ENCODE measurements around the gene RALA.
"Not testable (repeated sequence)": the region's sequence is repeated elsewhere in the genome, so short reads cannot be mapped to it uniquely, and the experiment has no call there.

The RALA gene

GRCh38 chr7:39673868-39674267 lies 50.5 kb downstream of the RALA start:
- no peaks in the 10 kb centered on the region for H3K9me3 ChIP-seq (ENCODE audit: low read length)
- H3K4me1 ChIP-seq (ENCODE audit: insufficient read depth, low read length), result no peaks in the 10 kb centered on the region
- H3K27ac ChIP-seq (ENCODE audit: low read depth, low read length), result no peak overlapping the region

GRCh38 chr7:39674406-39674805 lies 51.0 kb downstream of the RALA start:
- Histone ChIP-seq H3K9ac (ENCODE audit: low read length) (no peak overlapping the region), H3K27ac (ENCODE audit: low read depth, low read length) (no peak overlapping the region), H3K4me1 (ENCODE audit: insufficient read depth, low read length) (no peaks in the 10 kb centered on the region), H3K36me3 (ENCODE audit: insufficient read depth, low read length) (no peaks in the 10 kb centered on the region), H3K27me3 (ENCODE audit: control insufficient read depth in 1 of 2, insufficient read depth in 2 of 2, low read length in 2 of 2) (no peaks in the 10 kb centered on the region), H3K9me3 (ENCODE audit: low read length) (no peaks in the 10 kb centered on the region), H3K4me3 (ENCODE audit: low read depth in 1 of 2, low read length in 2 of 2) (no peak overlapping the region)

More at GRCh38 chr7:39673868-39674267, 50.5 kb downstream of the RALA start:
- no peaks in the 10 kb centered on the region for H3K36me3 ChIP-seq (ENCODE audit: insufficient read depth, low read length)
- H3K9ac ChIP-seq (ENCODE audit: low read length), result no peak overlapping the region
- H3K4me3 ChIP-seq (ENCODE audit: low read depth in 1 of 2, low read length in 2 of 2), result no peak overlapping the region
- no peaks in the 10 kb centered on the region for H3K27me3 ChIP-seq (ENCODE audit: control insufficient read depth in 1 of 2, insufficient read depth in 2 of 2, low read length in 2 of 2)

GRCh38 chr7:39676346-39676745 lies 53.0 kb downstream of the RALA start:
- Histone ChIP-seq H3K4me3 (ENCODE audit: low read depth in 1 of 2, low read length in 2 of 2) (no peak overlapping the region), H3K9ac (ENCODE audit: low read length) (no peak overlapping the region)

DNA sequence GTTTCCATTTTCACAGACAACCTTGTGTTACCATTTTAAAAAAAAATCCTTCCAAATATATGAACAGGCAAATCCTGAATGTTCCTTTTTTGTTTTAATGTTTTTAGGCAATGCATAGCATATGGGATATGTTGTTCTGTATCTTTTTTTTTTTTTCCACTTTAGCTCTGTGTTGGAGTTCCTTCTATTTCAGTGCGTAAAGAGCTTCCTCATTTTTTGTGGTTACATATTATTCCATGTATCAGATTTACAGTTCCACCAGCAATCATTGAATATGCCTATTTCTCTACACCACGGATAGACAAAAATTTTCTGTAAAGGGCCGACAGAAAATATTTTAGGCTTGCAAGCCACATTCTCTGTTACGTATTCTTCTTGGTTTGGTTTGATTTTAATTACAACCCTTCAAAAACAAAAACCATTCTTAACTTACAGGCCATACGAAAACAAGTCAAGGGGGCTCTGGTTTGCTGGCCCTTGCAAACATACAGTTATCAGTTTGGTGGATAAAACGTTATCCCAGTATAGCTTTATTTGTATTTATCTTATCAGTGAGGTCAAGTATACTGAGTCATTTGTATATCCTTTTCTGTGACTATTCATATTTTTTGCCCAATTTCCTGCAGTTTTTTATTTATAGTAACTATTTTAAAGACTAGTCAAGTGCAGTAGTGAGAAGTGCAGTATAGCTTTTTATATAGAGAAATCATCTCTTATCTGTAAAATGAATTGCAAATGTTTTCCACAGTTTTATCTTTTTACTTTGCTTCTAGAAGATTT lies 55.7 kb downstream of the RALA start:
- H3K4me3 ChIP-seq (ENCODE audit: low read depth in 1 of 2, low read length in 2 of 2), result no peak overlapping the region

More at GRCh38 chr7:39676346-39676745, 53.0 kb downstream of the RALA start:
- H3K4me1 ChIP-seq (ENCODE audit: insufficient read depth, low read length), result no peaks in the 10 kb centered on the region
- no peaks in the 10 kb centered on the region for H3K9me3 ChIP-seq (ENCODE audit: low read length)
- H3K36me3 ChIP-seq (ENCODE audit: insufficient read depth, low read length), result no peaks in the 10 kb centered on the region
- no peaks in the 10 kb centered on the region for H3K27me3 ChIP-seq (ENCODE audit: control insufficient read depth in 1 of 2, insufficient read depth in 2 of 2, low read length in 2 of 2)
- H3K27ac ChIP-seq (ENCODE audit: low read depth, low read length), result no peak overlapping the region

DNA sequence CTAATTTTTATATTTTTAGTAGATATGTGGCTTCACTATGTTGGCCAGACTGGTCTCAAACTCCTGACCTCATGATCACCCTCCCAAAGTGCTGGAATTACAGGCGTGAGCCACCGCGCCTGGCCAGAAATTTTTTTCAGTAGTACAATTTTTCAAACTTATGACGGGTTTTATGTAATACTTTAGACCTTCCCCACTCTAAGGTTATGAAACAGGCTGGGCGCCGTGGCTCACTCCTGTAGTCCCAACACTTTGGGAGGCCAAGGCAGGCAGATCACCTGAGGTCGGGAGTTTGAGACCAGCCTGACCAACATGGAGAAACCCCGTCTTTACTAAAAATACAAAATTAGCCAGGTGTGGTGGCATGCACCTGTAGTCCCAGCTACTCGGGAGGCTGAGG lies 56.5 kb downstream of the RALA start:
- not testable (repeated sequence) for H3K36me3 ChIP-seq (ENCODE audit: insufficient read depth, low read length); H3K27ac ChIP-seq (ENCODE audit: low read depth, low read length); H3K27me3 ChIP-seq (ENCODE audit: control insufficient read depth in 1 of 2, insufficient read depth in 2 of 2, low read length in 2 of 2); H3K9me3 ChIP-seq (ENCODE audit: low read length); H3K9ac ChIP-seq (ENCODE audit: low read length); H3K4me3 ChIP-seq (ENCODE audit: low read depth in 1 of 2, low read length in 2 of 2)
- peaks cover 21% of the 10 kb centered on the region for H3K4me1 ChIP-seq (ENCODE audit: insufficient read depth, low read length)

More for the DNA sequence above, 55.7 kb downstream of the RALA start:
- Histone ChIP-seq H3K9ac (ENCODE audit: low read length) (no peak overlapping the region), H3K36me3 (ENCODE audit: insufficient read depth, low read length) (no peaks in the 10 kb centered on the region), H3K27ac (ENCODE audit: low read depth, low read length) (no peak overlapping the region), H3K9me3 (ENCODE audit: low read length) (no peaks in the 10 kb centered on the region), H3K27me3 (ENCODE audit: control insufficient read depth in 1 of 2, insufficient read depth in 2 of 2, low read length in 2 of 2) (no peaks in the 10 kb centered on the region), H3K4me1 (ENCODE audit: insufficient read depth, low read length) (peaks cover 18% of the 10 kb centered on the region)

DNA sequence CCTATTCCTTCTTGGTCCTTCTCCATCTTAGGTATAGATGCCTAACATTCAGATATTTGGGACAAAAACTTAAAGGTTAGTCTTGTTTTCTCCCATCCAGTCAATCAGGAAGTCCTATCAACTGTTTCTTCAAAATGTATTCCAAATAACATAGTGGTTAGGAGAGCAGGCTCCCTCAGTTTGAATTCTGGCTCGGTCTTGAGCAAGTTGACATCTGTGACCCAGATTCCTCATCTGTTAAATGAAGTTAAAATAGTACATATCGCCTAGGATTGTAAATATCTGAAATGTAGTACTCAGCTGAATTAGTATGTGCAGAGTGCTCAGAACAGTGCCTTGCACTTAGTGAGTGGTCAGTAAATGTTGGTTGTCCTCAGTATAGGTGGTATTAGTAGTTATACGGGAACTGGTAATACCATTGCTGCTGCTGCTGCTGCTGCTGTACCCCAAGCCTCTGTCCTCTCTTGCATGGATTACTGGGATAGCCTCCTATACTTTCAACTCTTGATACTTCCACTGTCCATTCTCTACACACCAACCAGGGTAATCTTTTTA lies 58.6 kb downstream of the RALA start:
- H3K36me3 ChIP-seq (ENCODE audit: insufficient read depth, low read length), result no peaks in the 10 kb centered on the region
- H3K4me1 ChIP-seq (ENCODE audit: insufficient read depth, low read length), result peaks cover 21% of the 10 kb centered on the region
- H3K9me3 ChIP-seq (ENCODE audit: low read length), result no peaks in the 10 kb centered on the region
- H3K4me3 ChIP-seq (ENCODE audit: low read depth in 1 of 2, low read length in 2 of 2), result no peak overlapping the region
- no peak overlapping the region for H3K9ac ChIP-seq (ENCODE audit: low read length)
- no peak overlapping the region for H3K27ac ChIP-seq (ENCODE audit: low read depth, low read length)
- no peaks in the 10 kb centered on the region for H3K27me3 ChIP-seq (ENCODE audit: control insufficient read depth in 1 of 2, insufficient read depth in 2 of 2, low read length in 2 of 2)

GRCh38 chr7:39683216-39683845 lies 60.0 kb downstream of the RALA start:
- H3K27ac ChIP-seq (ENCODE audit: low read depth, low read length), result no peak overlapping the region
- no peaks in the 10 kb centered on the region for H3K27me3 ChIP-seq (ENCODE audit: control insufficient read depth in 1 of 2, insufficient read depth in 2 of 2, low read length in 2 of 2)
- no peaks in the 10 kb centered on the region for H3K9me3 ChIP-seq (ENCODE audit: low read length)
- H3K4me3 ChIP-seq (ENCODE audit: low read depth in 1 of 2, low read length in 2 of 2), result no peak overlapping the region
- H3K4me1 ChIP-seq (ENCODE audit: insufficient read depth, low read length), result peaks cover 21% of the 10 kb centered on the region
- H3K9ac ChIP-seq (ENCODE audit: low read length), result no peak overlapping the region
- H3K36me3 ChIP-seq (ENCODE audit: insufficient read depth, low read length), result peaks cover 6% of the 10 kb centered on the region

DNA sequence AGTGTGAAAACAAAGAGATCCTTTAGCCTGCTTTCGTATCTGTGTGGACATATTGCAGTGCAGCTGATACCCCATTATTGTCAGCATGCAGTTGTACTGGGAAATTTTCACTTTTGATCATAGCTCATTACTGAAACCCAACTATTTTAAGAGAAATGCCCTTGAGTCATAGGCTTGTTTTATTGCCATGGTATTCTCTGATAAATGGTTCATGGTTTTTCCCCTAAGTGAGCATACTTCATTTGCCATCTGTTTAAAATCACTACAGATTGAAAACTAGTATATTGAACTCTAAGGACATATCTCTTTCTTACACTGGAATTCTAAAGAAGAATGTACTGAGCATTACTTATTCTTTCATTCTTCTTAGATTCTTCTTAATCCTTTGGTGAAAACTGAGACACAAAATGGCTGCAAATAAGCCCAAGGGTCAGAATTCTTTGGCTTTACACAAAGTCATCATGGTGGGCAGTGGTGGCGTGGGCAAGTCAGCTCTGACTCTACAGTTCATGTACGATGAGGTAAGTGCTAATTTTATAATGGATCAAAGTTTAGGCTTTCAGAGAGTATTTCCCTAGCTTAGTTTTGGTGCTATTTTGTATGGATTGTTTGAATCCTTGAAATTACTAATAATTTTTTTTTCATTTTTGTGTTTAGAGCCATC lies 63.0 kb downstream of the RALA start:
- H3K9me3 ChIP-seq (ENCODE audit: low read length), result no peaks in the 10 kb centered on the region

DNA sequence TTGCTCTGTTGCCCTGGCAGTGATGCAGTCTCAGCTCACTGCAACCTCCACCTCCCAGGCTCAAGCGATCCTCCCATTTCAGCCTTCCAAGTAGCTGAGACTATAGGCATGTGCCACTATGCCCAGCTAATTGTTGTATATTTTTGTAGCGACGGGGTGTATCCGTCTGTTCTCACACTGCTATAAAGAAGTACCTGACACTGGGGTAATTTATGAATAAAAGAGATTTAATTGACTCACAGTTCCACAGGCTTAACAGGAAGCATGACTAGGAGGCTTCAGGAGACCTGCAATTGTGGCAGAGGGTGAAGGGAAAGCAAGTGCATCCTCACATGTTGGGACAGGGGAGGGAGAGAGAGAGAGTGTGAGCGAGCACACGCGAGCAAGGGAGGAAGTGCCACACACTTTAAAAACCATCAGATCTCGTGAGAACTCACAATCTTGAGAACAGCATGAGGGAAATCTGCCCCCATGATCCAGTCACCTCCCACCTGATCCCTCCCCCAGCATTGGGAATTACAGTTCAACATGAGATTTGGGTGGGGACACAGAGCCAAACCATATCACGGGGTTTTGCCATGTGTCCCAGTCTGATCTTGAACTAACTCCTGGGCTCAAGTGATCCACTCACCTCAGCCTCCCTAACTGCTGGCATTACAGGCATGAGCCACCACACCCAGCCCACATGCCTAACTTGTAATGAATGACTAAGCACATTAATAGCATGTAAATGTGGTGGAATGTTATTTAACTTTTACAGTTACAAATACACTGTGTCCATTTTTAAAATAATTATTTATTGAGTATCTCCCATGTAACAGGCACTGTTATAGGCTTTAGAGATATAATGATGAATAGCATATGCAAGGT lies 65.5 kb downstream of the RALA start:
- Histone ChIP-seq H3K9ac (ENCODE audit: low read length) (no peak overlapping the region), H3K36me3 (ENCODE audit: insufficient read depth, low read length) (peaks cover 20% of the 10 kb centered on the region), H3K4me1 (ENCODE audit: insufficient read depth, low read length) (peaks cover 5% of the 10 kb centered on the region), H3K27me3 (ENCODE audit: control insufficient read depth in 1 of 2, insufficient read depth in 2 of 2, low read length in 2 of 2) (no peaks in the 10 kb centered on the region), H3K27ac (ENCODE audit: low read depth, low read length) (no peak overlapping the region), H3K9me3 (ENCODE audit: low read length) (no peaks in the 10 kb centered on the region), H3K4me3 (ENCODE audit: low read depth in 1 of 2, low read length in 2 of 2) (no peak overlapping the region)

More for the DNA sequence above, 63.0 kb downstream of the RALA start:
- Histone ChIP-seq H3K36me3 (ENCODE audit: insufficient read depth, low read length) (peaks cover 20% of the 10 kb centered on the region), H3K4me1 (ENCODE audit: insufficient read depth, low read length) (peaks cover 21% of the 10 kb centered on the region), H3K27ac (ENCODE audit: low read depth, low read length) (no peak overlapping the region), H3K9ac (ENCODE audit: low read length) (no peak overlapping the region), H3K27me3 (ENCODE audit: control insufficient read depth in 1 of 2, insufficient read depth in 2 of 2, low read length in 2 of 2) (no peaks in the 10 kb centered on the region), H3K4me3 (ENCODE audit: low read depth in 1 of 2, low read length in 2 of 2) (no peak overlapping the region)

GRCh38 chr7:39691821-39692220 lies 68.4 kb downstream of the RALA start:
- Histone ChIP-seq H3K36me3 (ENCODE audit: insufficient read depth, low read length) (peaks cover 20% of the 10 kb centered on the region), H3K4me3 (ENCODE audit: low read depth in 1 of 2, low read length in 2 of 2) (no peak overlapping the region), H3K27ac (ENCODE audit: low read depth, low read length) (no peak overlapping the region), H3K9me3 (ENCODE audit: low read length) (no peaks in the 10 kb centered on the region), H3K9ac (ENCODE audit: low read length) (no peak overlapping the region), H3K4me1 (ENCODE audit: insufficient read depth, low read length) (no peaks in the 10 kb centered on the region), H3K27me3 (ENCODE audit: control insufficient read depth in 1 of 2, insufficient read depth in 2 of 2, low read length in 2 of 2) (no peaks in the 10 kb centered on the region)

GRCh38 chr7:39693086-39693485 lies 69.7 kb downstream of the RALA start:
- peaks cover 21% of the 10 kb centered on the region for H3K36me3 ChIP-seq (ENCODE audit: insufficient read depth, low read length)
- H3K4me1 ChIP-seq (ENCODE audit: insufficient read depth, low read length); H3K9ac ChIP-seq (ENCODE audit: low read length); H3K27ac ChIP-seq (ENCODE audit: low read depth, low read length); H3K4me3 ChIP-seq (ENCODE audit: low read depth in 1 of 2, low read length in 2 of 2); H3K9me3 ChIP-seq (ENCODE audit: low read length); H3K27me3 ChIP-seq (ENCODE audit: control insufficient read depth in 1 of 2, insufficient read depth in 2 of 2, low read length in 2 of 2): not testable (repeated sequence)
